Measurements from ENCODE around the gene SATL1. TPM values are rescaled to one million over a fixed set of nuclear protein-coding genes. Genes with fewer than 3 reads are reported as not detected.

SATL1 gene
- total and polyA plus RNA-seq, 8 donors, result 0.37 to 0.66 (median 0.51) TPM; not detected in 2

- no peaks in the 10 kb centered on the region for H3K9me3 ChIP-seq
- no peak overlapping the region for H3K4me3 ChIP-seq
- no peak overlapping the region for H3K27ac ChIP-seq
- no peaks in the 10 kb centered on the region for H3K36me3 ChIP-seq
- no peak for ATAC-seq
- H3K27me3 ChIP-seq, result no peaks in the 10 kb centered on the region
- no peaks in the 10 kb centered on the region for H3K4me1 ChIP-seq
- intact Hi-C loops (cut with DNase I), result no loop called here
- TF ChIP-seq CTCF (IDR thresholded peaks at IDR 0.05), result no peak
- DNase-seq, result no peak
Observed at GRCh38 chrX:85052205-85052604, 191.4 kb downstream of the SATL1 start.

GRCh38 chrX:85051627-85052026 is 192.0 kb downstream of the SATL1 start:
- ATAC-seq (no peak), DNase-seq (no peak)
- no peaks in the 10 kb centered on the region for H3K27me3 ChIP-seq
- H3K27ac ChIP-seq, result no peak overlapping the region
- intact Hi-C loops (cut with DNase I), result no loop called here
- no peaks in the 10 kb centered on the region for H3K4me1 ChIP-seq
- H3K36me3 ChIP-seq, result no peaks in the 10 kb centered on the region
- TF ChIP-seq CTCF (IDR thresholded peaks at IDR 0.05), result no peak
- no peak overlapping the region for H3K4me3 ChIP-seq
- no peaks in the 10 kb centered on the region for H3K9me3 ChIP-seq

Other genes with a start within 250 kb of the SATL1 start
- gene APOOL, start 239.9 kb downstream of the SATL1 start, total RNA-seq, result 10 to 100 TPM; 22.5 to 25.7 TPM
- gene APOOL, start 239.9 kb downstream of the SATL1 start, polyA plus RNA-seq (ENCODE audit: insufficient read length in 6 of 6), result 10 to 100 TPM; 17.6 to 19.7 (median 18.4) TPM
- gene ZNF711, start 212 bp upstream of the SATL1 start, total RNA-seq, result 1 to 10 TPM in 1 of 2 donors, under 1 TPM in 1; 0.97 to 2.9 TPM
- 10 to 100 TPM; 69.6 to 85.6 (median 81.5) TPM for gene ZNF711, start 212 bp upstream of the SATL1 start, polyA plus RNA-seq (ENCODE audit: insufficient read length in 6 of 6)
- gene POF1B, start 135.9 kb upstream of the SATL1 start, total RNA-seq, result 1 to 10 TPM in 1 of 2 donors, under 1 TPM in 1; 0.76 to 1.6 TPM
- under 1 TPM; 0.17 to 0.34 (median 0.28) TPM for gene POF1B, start 135.9 kb upstream of the SATL1 start, polyA plus RNA-seq (ENCODE audit: insufficient read length in 6 of 6)

Measured in left lung (tissue), 10 donors.